ENCODE data around the gene VRK2. TPM values are rescaled to one million over a fixed set of nuclear protein-coding genes. Genes with fewer than 3 reads are reported as not detected.

Gene VRK2
- total and polyA plus RNA-seq, 10 of the 15 experiments (the other 5 are each of a cell fraction or from before 2014, with no cell fraction given), result 26.5 to 78.0 (median 57.3) TPM

DNA sequence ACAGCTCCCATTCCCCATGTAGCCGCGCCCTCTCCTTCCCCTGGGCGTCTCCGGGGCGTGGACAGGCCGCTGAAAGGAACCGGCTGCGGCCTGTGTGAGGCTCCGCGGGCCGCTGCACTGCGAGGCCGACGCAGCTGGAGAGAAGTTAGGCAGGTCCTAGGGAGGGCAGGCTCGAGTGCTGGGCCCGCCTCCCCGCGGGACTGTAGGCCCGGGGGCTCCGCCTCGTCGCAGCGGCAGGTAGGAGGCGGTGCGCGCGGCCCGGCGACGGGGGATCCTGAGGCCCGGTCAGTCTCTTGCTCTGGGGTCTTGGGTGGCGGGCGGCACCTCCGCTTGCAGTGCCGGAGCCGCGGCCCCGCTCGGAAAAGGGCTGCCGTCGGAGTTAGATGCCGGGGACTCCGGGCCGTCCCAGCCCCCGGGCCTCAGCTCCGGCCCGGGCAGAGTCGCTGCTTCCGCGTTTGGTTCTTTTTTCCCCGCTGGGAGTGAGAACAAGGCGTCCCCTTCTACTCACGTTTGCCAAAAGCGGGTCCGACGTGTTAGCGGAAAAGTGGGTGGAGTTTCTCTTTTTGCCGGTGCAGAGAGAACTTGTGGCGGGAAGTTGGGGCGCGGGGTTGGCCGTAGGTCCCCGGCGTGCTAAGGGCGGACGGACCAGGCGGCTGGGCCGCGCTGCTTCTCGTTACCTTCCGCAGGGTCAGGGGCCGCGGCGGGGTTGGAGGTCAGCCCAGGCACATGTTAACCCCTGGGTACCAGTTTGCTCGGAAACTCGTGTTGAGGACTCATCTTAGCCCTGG lies at the start of gene VRK2 (continued):
- TF ChIP-seq, protein P1, sequence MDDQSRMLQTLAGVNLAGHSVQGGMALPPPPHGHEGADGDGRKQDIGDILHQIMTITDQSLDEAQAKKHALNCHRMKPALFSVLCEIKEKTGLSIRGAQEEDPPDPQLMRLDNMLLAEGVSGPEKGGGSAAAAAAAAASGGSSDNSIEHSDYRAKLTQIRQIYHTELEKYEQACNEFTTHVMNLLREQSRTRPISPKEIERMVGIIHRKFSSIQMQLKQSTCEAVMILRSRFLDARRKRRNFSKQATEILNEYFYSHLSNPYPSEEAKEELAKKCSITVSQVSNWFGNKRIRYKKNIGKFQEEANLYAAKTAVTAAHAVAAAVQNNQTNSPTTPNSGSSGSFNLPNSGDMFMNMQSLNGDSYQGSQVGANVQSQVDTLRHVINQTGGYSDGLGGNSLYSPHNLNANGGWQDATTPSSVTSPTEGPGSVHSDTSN (IDR thresholded peaks at IDR 0.05; ENCODE audit: insufficient replicate concordance, low read depth, low read length), result peak; percentile 80
- TF ChIP-seq STAT3 (IDR thresholded peaks at IDR 0.05; ENCODE audit: low read depth, low read length), result no peak
- TF ChIP-seq, protein P2, sequence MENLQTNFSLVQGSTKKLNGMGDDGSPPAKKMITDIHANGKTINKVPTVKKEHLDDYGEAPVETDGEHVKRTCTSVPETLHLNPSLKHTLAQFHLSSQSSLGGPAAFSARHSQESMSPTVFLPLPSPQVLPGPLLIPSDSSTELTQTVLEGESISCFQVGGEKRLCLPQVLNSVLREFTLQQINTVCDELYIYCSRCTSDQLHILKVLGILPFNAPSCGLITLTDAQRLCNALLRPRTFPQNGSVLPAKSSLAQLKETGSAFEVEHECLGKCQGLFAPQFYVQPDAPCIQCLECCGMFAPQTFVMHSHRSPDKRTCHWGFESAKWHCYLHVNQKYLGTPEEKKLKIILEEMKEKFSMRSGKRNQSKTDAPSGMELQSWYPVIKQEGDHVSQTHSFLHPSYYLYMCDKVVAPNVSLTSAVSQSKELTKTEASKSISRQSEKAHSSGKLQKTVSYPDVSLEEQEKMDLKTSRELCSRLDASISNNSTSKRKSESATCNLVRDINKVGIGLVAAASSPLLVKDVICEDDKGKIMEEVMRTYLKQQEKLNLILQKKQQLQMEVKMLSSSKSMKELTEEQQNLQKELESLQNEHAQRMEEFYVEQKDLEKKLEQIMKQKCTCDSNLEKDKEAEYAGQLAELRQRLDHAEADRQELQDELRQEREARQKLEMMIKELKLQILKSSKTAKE (IDR thresholded peaks at IDR 0.05; ENCODE audit: low read depth, poor library complexity, severe bottlenecking), result peak; percentile 8
- peak; percentile 68 for TF ChIP-seq ZBED1 (IDR thresholded peaks at IDR 0.05; ENCODE audit: borderline replicate concordance)
- no peak for TF ChIP-seq FOS (IDR thresholded peaks at IDR 0.05; ENCODE audit: borderline replicate concordance, extremely low read depth, insufficient read length)
- no peak for TF ChIP-seq NFXL1 (IDR thresholded peaks at IDR 0.05; ENCODE audit: borderline replicate concordance)
- no peak for TF ChIP-seq CHD4 (IDR thresholded peaks at IDR 0.05)
- peak; percentile 95 for TF ChIP-seq GATAD2B (conservative IDR thresholded peaks at IDR 0.05; ENCODE audit: low read depth)
- 0 out of 2 replicates have a peak, but pooled peaks have one; percentile 20 for TF ChIP-seq NFYB (IDR thresholded peaks at IDR 0.05; ENCODE audit: insufficient read depth, low read depth, low read length)
- TF ChIP-seq TCF3 (IDR thresholded peaks at IDR 0.05; ENCODE audit: borderline replicate concordance, insufficient read depth, low read depth, low read length), result peak; percentile 95
- TF ChIP-seq TARDBP (IDR thresholded peaks at IDR 0.05; ENCODE audit: borderline replicate concordance), result peak; percentile 16; the same call in 1 of the 2 replicates
- TF ChIP-seq, protein P3, sequence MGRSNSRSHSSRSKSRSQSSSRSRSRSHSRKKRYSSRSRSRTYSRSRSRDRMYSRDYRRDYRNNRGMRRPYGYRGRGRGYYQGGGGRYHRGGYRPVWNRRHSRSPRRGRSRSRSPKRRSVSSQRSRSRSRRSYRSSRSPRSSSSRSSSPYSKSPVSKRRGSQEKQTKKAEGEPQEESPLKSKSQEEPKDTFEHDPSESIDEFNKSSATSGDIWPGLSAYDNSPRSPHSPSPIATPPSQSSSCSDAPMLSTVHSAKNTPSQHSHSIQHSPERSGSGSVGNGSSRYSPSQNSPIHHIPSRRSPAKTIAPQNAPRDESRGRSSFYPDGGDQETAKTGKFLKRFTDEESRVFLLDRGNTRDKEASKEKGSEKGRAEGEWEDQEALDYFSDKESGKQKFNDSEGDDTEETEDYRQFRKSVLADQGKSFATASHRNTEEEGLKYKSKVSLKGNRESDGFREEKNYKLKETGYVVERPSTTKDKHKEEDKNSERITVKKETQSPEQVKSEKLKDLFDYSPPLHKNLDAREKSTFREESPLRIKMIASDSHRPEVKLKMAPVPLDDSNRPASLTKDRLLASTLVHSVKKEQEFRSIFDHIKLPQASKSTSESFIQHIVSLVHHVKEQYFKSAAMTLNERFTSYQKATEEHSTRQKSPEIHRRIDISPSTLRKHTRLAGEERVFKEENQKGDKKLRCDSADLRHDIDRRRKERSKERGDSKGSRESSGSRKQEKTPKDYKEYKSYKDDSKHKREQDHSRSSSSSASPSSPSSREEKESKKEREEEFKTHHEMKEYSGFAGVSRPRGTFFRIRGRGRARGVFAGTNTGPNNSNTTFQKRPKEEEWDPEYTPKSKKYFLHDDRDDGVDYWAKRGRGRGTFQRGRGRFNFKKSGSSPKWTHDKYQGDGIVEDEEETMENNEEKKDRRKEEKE (IDR thresholded peaks at IDR 0.05), result no peak
- no peak for TF ChIP-seq KAT2A (conservative IDR thresholded peaks at IDR 0.05; ENCODE audit: control insufficient read depth, low read depth, low read length)
- TF ChIP-seq RB1 (IDR thresholded peaks at IDR 0.05; ENCODE audit: borderline replicate concordance), result peak; percentile 85
- TF ChIP-seq CBX5 (IDR thresholded peaks at IDR 0.05; ENCODE audit: low read depth), result peak; percentile 81; the same call in 1 of the 2 replicates
- TF ChIP-seq POLR2AphosphoS2 (IDR thresholded peaks at IDR 0.05; ENCODE audit: low read depth, low read length), result peak; percentile 90
- TF ChIP-seq ZSCAN29 (IDR thresholded peaks at IDR 0.05), result no peak
- TF ChIP-seq SUPT20H (IDR thresholded peaks at IDR 0.05; ENCODE audit: borderline replicate concordance, control insufficient read depth, low read depth, low read length), result no peak
- TF ChIP-seq SRF (IDR thresholded peaks at IDR 0.05; ENCODE audit: low read depth in 2 of 2, low read length in 2 of 2), result 0 out of 4 replicates have a peak, but pooled peaks have one; percentile 15 to 28
- no peak for TF ChIP-seq KDM1A (IDR thresholded peaks at IDR 0.05; ENCODE audit: borderline replicate concordance)
- peak; percentile 18; the same call in 1 of the 2 replicates for TF ChIP-seq SMC3 (IDR thresholded peaks at IDR 0.05; ENCODE audit: borderline replicate concordance, low read length)
- TF ChIP-seq IKZF1 (conservative IDR thresholded peaks at IDR 0.05), result peak; percentile 96
